HEK293 (cell line): ENCODE measurements around the gene IGSF9.

Experiments
- CTCF ChIA-PET: fragments of 350-600 bp; formaldehyde crosslinking; extraction: SDS; loops from one replicate; lab custom pipeline; 2021; ENCODE audit warnings: antibody characterized with exemption; lab: Yijun Ruan, JAX
- POLR2A ChIA-PET: fragments of 300-600 bp; formaldehyde crosslinking; extraction: SDS; loops from one replicate; lab custom pipeline; 2020; ENCODE audit warnings: antibody characterized with exemption, inconsistent platforms; lab: Yijun Ruan, JAX
- H3K27ac ChIP-seq: fragments of 200-500 bp; sonication (Bioruptor generic); 2 replicates; pipeline ENCODE4 v1.5.1; 2014; ENCODE audit warnings: low read depth, low read length, control low read depth, inconsistent platforms; ENCODE audit errors: extremely low read depth
- H3K36me3 ChIP-seq, 2 experiments: fragments of 200-500 bp in 1 of 2; sonication (Bioruptor generic) in 1 of 2; 1 replicate in 1 of 2; 2 replicates in 1 of 2; pipeline ENCODE4 v1.5.1; 2014 to 2017; ENCODE audit warnings: inconsistent platforms in 2 of 2, low read length in 2 of 2; ENCODE audit not compliant: control insufficient read depth in 2 of 2, insufficient read depth in 1 of 2
- H3K4me1 ChIP-seq: fragments of 200-500 bp; sonication (Bioruptor generic); 2 replicates; pipeline ENCODE4 v1.5.1; 2014; ENCODE audit warnings: mild to moderate bottlenecking, low read length, inconsistent platforms; ENCODE audit not compliant: control insufficient read depth, insufficient read depth
- H3K4me3 ChIP-seq: 2 replicates; pipeline ENCODE4 v1.5.1; 2011; ENCODE audit warnings: low read depth, mild to moderate bottlenecking, control low read depth, low read length, moderate library complexity
- H3K9me3 ChIP-seq: fragments of 200-500 bp; sonication (Bioruptor generic); 2 replicates; pipeline ENCODE4 v1.5.1; 2014; ENCODE audit warnings: low read depth, low read length, inconsistent platforms; ENCODE audit not compliant: control insufficient read depth, insufficient read depth
- EGR2 ChIP-seq: fragments of 450-650 bp; formaldehyde crosslinking; IDR thresholded peaks from 2 replicates; pipeline ENCODE4 v1.5.1; 2016; ENCODE audit warnings: low read depth, missing biosample characterization, missing genetic modification characterization
- GLI2 ChIP-seq: fragments of 450-650 bp; formaldehyde crosslinking; IDR thresholded peaks from 2 replicates; pipeline ENCODE4; 2017; ENCODE audit warnings: missing biosample characterization, missing genetic modification characterization, low read depth, borderline replicate concordance
- KLF10 ChIP-seq: fragments of 450-650 bp; IDR thresholded peaks from 2 replicates; pipeline ENCODE4 v1.5.1; 2018; ENCODE audit warnings: missing biosample characterization, mild to moderate bottlenecking, missing genetic modification characterization
- OVOL3 ChIP-seq: fragments of 450-650 bp; formaldehyde crosslinking; IDR thresholded peaks from 2 replicates; pipeline ENCODE4 v1.5.1; 2016; ENCODE audit warnings: missing biosample characterization, missing genetic modification characterization
- RBAK ChIP-seq: fragments of 450-650 bp; formaldehyde crosslinking; IDR thresholded peaks from 2 replicates; pipeline ENCODE4 v1.5.1; 2016; ENCODE audit warnings: missing biosample characterization, missing genetic modification characterization
- ZBTB20 ChIP-seq: fragments of 450-650 bp; formaldehyde crosslinking; IDR thresholded peaks from 2 replicates; pipeline ENCODE4 v1.5.1; 2016; ENCODE audit warnings: missing biosample characterization, missing genetic modification characterization
- ZBTB7A ChIP-seq: fragments of 450-650 bp; formaldehyde crosslinking; IDR thresholded peaks from 2 replicates; pipeline ENCODE4 v1.5.1; 2016; ENCODE audit warnings: low read depth, missing biosample characterization, missing genetic modification characterization
- ZBTB8A ChIP-seq: fragments of 450-650 bp; formaldehyde crosslinking; IDR thresholded peaks from 2 replicates; pipeline ENCODE4 v1.5.1; 2016; ENCODE audit warnings: missing biosample characterization, missing genetic modification characterization
- ZFP37 ChIP-seq: fragments of 450-650 bp; formaldehyde crosslinking; IDR thresholded peaks from 2 replicates; pipeline ENCODE4 v1.5.1; 2016; ENCODE audit warnings: missing biosample characterization, missing genetic modification characterization
- ZNF335 ChIP-seq: fragments of 450-650 bp; formaldehyde crosslinking; conservative IDR thresholded peaks from 2 replicates; pipeline ENCODE4 v1.5.1; 2016; ENCODE audit warnings: missing biosample characterization, missing genetic modification characterization
- ZNF514 ChIP-seq: fragments of 450-650 bp; formaldehyde crosslinking; IDR thresholded peaks from 2 replicates; pipeline ENCODE4 v1.5.1; 2016; ENCODE audit warnings: missing biosample characterization, missing genetic modification characterization
- TF ChIP-seq, protein P1 (sequence below): fragments of 450-650 bp; IDR thresholded peaks from 2 replicates; pipeline ENCODE4 v1.5.1; 2018; ENCODE audit warnings: missing biosample characterization, mild to moderate bottlenecking, missing genetic modification characterization
- TF ChIP-seq, protein P2 (sequence below): fragments of 450-650 bp; formaldehyde crosslinking; IDR thresholded peaks from 2 replicates; pipeline ENCODE4 v1.5.1; 2016; ENCODE audit warnings: missing biosample characterization, missing genetic modification characterization, borderline replicate concordance
- TF ChIP-seq, protein P3 (sequence below): fragments of 450-650 bp; formaldehyde crosslinking; IDR thresholded peaks from 2 replicates; pipeline ENCODE4 v1.5.1; 2017; ENCODE audit warnings: missing biosample characterization, mild to moderate bottlenecking, missing genetic modification characterization, moderate library complexity
- TF ChIP-seq, protein P4 (sequence below): fragments of 450-650 bp; formaldehyde crosslinking; optimal IDR thresholded peaks from 2 replicates; pipeline ENCODE3; 2016; ENCODE audit warnings: missing biosample characterization, mild to moderate bottlenecking, missing genetic modification characterization
- TF ChIP-seq, protein P5 (sequence below): fragments of 450-650 bp; formaldehyde crosslinking; IDR thresholded peaks from 2 replicates; pipeline ENCODE4; 2016; ENCODE audit warnings: missing biosample characterization, missing genetic modification characterization
- TF ChIP-seq, protein P6 (sequence below): fragments of 450-650 bp; formaldehyde crosslinking; IDR thresholded peaks from 2 replicates; pipeline ENCODE4 v1.5.1; 2016; ENCODE audit warnings: missing biosample characterization, missing genetic modification characterization

Gene IGSF9

DNA sequence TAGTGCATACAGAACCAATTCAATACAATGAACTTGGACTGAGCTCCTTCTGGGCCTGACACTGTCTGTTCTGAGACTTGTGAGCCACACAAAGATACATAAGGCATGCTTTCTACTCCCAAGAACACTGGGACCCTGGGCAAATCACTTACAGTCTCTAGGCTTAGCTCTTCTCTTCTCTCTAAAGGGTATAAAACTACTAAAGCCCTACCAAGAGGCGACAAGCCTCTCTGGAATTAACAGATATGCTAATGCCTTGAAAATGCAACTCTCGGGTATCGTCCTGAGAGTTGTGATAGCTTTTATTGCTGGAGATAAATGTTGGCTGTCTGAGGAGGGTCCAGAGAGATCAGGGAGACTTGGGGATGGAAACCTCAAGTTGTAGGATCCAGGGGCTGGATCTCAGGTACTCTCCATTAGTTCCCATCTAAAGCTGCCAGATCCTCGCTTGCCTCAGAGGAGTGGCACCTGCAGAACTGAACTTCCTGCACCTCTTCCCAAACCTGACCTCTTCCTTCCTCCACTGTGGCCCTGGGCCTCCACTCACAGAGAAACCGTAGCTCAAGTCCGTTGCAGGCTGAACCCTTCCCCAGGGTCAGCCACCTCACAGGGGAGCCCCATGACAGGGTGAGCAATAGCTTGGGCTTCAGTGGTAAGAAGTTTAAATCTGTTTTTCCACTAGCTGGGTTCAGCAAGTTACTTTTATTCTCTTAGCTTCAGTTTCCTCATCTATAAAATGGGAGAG lies 33.9 kb downstream of the IGSF9 start:
- CTCF ChIA-PET: interaction anchor here (0.6 to 1.5 kb wide), 3 partner anchors 19 to 174 kb away, joined by 3 to 6 read pairs (median 3); no protein-coding TSS in a partner anchor
- TF ChIP-seq, protein P1, sequence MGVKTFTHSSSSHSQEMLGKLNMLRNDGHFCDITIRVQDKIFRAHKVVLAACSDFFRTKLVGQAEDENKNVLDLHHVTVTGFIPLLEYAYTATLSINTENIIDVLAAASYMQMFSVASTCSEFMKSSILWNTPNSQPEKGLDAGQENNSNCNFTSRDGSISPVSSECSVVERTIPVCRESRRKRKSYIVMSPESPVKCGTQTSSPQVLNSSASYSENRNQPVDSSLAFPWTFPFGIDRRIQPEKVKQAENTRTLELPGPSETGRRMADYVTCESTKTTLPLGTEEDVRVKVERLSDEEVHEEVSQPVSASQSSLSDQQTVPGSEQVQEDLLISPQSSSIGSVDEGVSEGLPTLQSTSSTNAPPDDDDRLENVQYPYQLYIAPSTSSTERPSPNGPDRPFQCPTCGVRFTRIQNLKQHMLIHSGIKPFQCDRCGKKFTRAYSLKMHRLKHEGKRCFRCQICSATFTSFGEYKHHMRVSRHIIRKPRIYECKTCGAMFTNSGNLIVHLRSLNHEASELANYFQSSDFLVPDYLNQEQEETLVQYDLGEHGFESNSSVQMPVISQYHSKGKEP (tag by site-specific recombination): no peak
- TF ChIP-seq, protein P2, sequence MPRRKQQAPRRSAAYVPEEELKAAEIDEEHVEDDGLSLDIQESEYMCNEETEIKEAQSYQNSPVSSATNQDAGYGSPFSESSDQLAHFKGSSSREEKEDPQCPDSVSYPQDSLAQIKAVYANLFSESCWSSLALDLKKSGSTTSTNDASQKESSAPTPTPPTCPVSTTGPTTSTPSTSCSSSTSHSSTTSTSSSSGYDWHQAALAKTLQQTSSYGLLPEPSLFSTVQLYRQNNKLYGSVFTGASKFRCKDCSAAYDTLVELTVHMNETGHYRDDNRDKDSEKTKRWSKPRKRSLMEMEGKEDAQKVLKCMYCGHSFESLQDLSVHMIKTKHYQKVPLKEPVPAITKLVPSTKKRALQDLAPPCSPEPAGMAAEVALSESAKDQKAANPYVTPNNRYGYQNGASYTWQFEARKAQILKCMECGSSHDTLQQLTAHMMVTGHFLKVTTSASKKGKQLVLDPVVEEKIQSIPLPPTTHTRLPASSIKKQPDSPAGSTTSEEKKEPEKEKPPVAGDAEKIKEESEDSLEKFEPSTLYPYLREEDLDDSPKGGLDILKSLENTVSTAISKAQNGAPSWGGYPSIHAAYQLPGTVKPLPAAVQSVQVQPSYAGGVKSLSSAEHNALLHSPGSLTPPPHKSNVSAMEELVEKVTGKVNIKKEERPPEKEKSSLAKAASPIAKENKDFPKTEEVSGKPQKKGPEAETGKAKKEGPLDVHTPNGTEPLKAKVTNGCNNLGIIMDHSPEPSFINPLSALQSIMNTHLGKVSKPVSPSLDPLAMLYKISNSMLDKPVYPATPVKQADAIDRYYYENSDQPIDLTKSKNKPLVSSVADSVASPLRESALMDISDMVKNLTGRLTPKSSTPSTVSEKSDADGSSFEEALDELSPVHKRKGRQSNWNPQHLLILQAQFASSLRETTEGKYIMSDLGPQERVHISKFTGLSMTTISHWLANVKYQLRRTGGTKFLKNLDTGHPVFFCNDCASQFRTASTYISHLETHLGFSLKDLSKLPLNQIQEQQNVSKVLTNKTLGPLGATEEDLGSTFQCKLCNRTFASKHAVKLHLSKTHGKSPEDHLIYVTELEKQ (tag by site-specific recombination): no peak
- H3K27ac ChIP-seq: no peak overlapping the region
- H3K4me3 ChIP-seq: no peak overlapping the region
- no peaks in the 10 kb centered on the region for H3K36me3 ChIP-seq
- POLR2A ChIA-PET: no interaction called here
- H3K9me3 ChIP-seq: no peaks in the 10 kb centered on the region
- H3K4me1 ChIP-seq: peaks cover 26% of the 10 kb centered on the region

DNA sequence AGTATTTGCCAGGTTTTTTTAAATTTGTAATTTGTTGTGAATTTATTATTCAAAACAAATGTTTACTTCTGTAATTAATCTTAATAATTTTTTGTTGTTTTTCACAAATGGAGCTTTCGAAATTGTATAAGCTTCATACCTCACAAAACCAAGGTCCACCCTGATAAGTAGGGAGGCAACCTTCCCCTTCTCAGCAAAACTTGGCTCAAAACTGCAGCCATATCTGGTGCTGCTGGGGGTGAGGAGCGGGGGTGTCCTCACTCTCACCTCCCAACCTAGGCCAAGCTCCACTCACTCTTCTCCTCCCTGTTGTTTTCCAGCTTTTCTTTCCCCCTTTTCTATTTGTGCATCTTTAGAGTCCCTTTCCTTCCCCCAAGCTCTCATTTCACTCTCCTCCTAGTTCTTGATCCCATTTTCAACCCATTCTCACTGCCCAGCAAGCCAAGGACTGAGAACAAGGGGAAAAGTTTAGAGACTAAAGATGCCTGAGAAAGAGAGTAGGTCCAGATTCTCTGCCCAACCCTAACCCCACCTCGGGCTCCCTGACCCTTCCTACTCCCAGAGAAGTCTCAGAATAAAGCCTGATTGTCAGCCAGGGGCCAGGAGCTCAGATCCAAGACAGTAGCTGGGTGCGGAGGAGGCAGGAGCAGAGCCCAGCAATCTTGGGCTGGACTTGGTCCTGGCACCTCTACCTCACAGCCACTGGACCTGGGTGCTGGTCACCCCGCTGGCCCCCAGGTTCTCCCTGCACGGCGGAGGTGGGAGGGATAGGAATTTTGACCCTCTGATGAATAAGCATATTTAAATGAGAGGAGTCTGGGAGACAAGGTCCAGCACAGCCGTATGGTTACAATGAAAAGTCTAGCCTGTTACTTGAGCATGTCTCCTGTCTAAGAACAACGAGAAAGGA lies 37.1 kb downstream of the IGSF9 start:
- Histone ChIP-seq H3K9me3 (no peaks in the 10 kb centered on the region), H3K4me3 (no peak overlapping the region), H3K36me3 (no peaks in the 10 kb centered on the region), H3K4me1 (peaks cover 6% of the 10 kb centered on the region; the same call in 1 of the 2 replicates), H3K27ac (no peak overlapping the region)
- TF ChIP-seq ZNF514 (tag by site-specific recombination) (no peak), ZFP37 (no peak), ZBTB20 (tag by site-specific recombination) (no peak), OVOL3 (tag by site-specific recombination) (no peak), ZNF335 (tag by site-specific recombination) (no peak), ZBTB7A (tag by site-specific recombination) (no peak)
- TF ChIP-seq, protein P3, sequence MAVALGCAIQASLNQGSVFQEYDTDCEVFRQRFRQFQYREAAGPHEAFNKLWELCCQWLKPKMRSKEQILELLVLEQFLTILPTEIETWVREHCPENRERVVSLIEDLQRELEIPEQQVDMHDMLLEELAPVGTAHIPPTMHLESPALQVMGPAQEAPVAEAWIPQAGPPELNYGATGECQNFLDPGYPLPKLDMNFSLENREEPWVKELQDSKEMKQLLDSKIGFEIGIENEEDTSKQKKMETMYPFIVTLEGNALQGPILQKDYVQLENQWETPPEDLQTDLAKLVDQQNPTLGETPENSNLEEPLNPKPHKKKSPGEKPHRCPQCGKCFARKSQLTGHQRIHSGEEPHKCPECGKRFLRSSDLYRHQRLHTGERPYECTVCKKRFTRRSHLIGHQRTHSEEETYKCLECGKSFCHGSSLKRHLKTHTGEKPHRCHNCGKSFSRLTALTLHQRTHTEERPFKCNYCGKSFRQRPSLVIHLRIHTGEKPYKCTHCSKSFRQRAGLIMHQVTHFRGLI (tag by site-specific recombination): no peak
- ChIA-PET POLR2A (no interaction called here), CTCF (interaction anchor here (0.9 to 2.7 kb wide), 4 partner anchors 16 to 110 kb away, joined by 3 to 18 read pairs (median 6); no protein-coding TSS in a partner anchor)

DNA sequence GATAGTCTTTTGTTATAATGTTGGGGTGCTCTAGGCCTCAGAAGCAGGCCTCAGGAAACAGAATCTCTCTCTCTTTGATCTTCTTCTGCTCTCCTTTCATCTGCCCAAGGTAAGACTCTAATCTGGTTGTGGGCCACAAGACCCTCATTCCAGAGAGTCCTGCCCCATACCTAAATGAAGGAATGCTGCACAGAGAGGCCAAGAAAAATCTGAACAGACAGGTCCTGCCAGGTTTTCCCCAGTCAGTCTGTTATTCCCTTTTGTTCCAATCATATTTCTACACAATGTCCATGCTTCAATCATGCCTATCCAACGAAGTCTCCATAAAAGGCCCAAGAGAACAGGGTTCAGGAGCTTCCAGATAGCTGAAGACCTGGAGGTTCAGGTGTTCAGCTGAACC lies 38.5 kb downstream of the IGSF9 start:
- H3K9me3 ChIP-seq: no peaks in the 10 kb centered on the region
- no peak overlapping the region for H3K27ac ChIP-seq
- POLR2A ChIA-PET: no interaction called here
- H3K4me1 ChIP-seq: peaks cover 6% of the 10 kb centered on the region; the same call in 1 of the 2 replicates
- H3K36me3 ChIP-seq: no peaks in the 10 kb centered on the region
- CTCF ChIA-PET: interaction anchor here (0.7 to 2.7 kb wide), 3 partner anchors 9 to 105 kb away, joined by 3 to 18 read pairs (median 3); partner anchors contain the start of gene FCRL6
- H3K4me3 ChIP-seq: no peak overlapping the region
- TF ChIP-seq EGR2 (tag by site-specific recombination) (no peak), GLI2 (no peak), RBAK (tag by site-specific recombination) (no peak), ZBTB8A (tag by site-specific recombination) (no peak), KLF10 (tag by site-specific recombination) (no peak)
- TF ChIP-seq, protein P4, sequence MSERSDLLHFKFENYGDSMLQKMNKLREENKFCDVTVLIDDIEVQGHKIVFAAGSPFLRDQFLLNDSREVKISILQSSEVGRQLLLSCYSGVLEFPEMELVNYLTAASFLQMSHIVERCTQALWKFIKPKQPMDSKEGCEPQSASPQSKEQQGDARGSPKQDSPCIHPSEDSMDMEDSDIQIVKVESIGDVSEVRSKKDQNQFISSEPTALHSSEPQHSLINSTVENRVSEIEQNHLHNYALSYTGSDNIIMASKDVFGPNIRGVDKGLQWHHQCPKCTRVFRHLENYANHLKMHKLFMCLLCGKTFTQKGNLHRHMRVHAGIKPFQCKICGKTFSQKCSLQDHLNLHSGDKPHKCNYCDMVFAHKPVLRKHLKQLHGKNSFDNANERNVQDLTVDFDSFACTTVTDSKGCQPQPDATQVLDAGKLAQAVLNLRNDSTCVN (tag by site-specific recombination): no peak
- TF ChIP-seq, protein P5, sequence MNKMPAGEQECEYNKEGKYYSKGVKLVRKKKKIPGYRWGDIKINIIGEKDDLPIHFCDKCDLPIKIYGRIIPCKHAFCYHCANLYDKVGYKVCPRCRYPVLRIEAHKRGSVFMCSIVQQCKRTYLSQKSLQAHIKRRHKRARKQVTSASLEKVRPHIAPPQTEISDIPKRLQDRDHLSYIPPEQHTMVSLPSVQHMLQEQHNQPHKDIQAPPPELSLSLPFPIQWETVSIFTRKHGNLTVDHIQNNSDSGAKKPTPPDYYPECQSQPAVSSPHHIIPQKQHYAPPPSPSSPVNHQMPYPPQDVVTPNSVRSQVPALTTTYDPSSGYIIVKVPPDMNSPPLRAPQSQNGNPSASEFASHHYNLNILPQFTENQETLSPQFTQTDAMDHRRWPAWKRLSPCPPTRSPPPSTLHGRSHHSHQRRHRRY (tag by site-specific recombination): no peak
- TF ChIP-seq, protein P6, sequence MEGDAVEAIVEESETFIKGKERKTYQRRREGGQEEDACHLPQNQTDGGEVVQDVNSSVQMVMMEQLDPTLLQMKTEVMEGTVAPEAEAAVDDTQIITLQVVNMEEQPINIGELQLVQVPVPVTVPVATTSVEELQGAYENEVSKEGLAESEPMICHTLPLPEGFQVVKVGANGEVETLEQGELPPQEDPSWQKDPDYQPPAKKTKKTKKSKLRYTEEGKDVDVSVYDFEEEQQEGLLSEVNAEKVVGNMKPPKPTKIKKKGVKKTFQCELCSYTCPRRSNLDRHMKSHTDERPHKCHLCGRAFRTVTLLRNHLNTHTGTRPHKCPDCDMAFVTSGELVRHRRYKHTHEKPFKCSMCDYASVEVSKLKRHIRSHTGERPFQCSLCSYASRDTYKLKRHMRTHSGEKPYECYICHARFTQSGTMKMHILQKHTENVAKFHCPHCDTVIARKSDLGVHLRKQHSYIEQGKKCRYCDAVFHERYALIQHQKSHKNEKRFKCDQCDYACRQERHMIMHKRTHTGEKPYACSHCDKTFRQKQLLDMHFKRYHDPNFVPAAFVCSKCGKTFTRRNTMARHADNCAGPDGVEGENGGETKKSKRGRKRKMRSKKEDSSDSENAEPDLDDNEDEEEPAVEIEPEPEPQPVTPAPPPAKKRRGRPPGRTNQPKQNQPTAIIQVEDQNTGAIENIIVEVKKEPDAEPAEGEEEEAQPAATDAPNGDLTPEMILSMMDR (tag by site-specific recombination): no peak
